ENCODE results near the gene SPATA16.

SPATA16 gene

GRCh38 chr3:172974969-172975368, 166.1 kb downstream of the SPATA16 start:
- Histone ChIP-seq H3K79me2 (ENCODE audit: insufficient read depth, low read length) (no peaks in the 10 kb centered on the region), H3K4me2 (ENCODE audit: low read depth, low read length, poor library complexity, severe bottlenecking) (no peak overlapping the region), H3K4me3 (ENCODE audit: low read length, poor library complexity, severe bottlenecking) (no peak overlapping the region), H4K20me1 (ENCODE audit: insufficient read depth, low read length, poor library complexity, severe bottlenecking) (no peaks in the 10 kb centered on the region), H3K27me3 (ENCODE audit: insufficient read depth, low read length, poor library complexity, severe bottlenecking) (no peaks in the 10 kb centered on the region), H3K36me3 (ENCODE audit: insufficient read depth, low read length) (no peaks in the 10 kb centered on the region), H3F3A (ENCODE audit: low read depth) (no peaks in the 10 kb centered on the region), H3K9me2 (replicated peaks; ENCODE audit: low read depth, low read length) (no peaks in the 10 kb centered on the region), H3K9me3 (ENCODE audit: insufficient read depth, low read depth, low read length) (no peaks in the 10 kb centered on the region), H3K4me1 (ENCODE audit: insufficient read depth, low read length, poor library complexity, severe bottlenecking) (peaks cover 12% of the 10 kb centered on the region), H2AFZ (ENCODE audit: low read length) (no peak overlapping the region), H3K9ac (ENCODE audit: low read depth, low read length, poor library complexity, severe bottlenecking) (no peak overlapping the region)
- TF ChIP-seq EZH2phosphoT487 (IDR thresholded peaks at IDR 0.05; ENCODE audit: borderline replicate concordance) = no peak

DNA sequence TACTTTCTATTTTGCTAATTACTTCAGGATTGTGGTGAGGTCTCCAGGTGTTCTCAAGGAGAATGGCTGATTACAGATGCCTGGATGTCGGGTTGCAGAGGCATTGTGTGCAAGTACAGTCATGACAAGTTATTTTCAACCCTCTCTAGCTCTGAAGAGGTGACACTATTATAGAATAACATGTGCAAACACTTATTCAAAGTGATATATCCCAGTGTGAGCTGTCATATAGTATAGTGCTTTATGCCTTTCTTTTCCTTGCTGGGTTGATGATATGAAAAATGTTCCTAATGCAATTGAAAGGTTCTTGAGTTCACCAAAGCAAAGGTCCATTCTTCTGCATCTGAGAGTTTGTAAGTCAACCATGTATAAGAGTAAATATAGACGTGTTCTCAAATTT, 167.2 kb downstream of the SPATA16 start:
- Histone ChIP-seq H3K27me3 (ENCODE audit: insufficient read depth, low read length, poor library complexity, severe bottlenecking) (no peaks in the 10 kb centered on the region), H3K36me3 (ENCODE audit: insufficient read depth, low read length) (no peaks in the 10 kb centered on the region), H3K4me1 (ENCODE audit: insufficient read depth, low read length, poor library complexity, severe bottlenecking) (peaks cover 12% of the 10 kb centered on the region), H3K9me3 (ENCODE audit: insufficient read depth, low read depth, low read length) (no peaks in the 10 kb centered on the region), H3K4me2 (ENCODE audit: low read depth, low read length, poor library complexity, severe bottlenecking) (peak overlapping the region; percentile 18), H2AFZ (ENCODE audit: low read length) (no peak overlapping the region), H3F3A (ENCODE audit: low read depth) (no peaks in the 10 kb centered on the region), H4K20me1 (ENCODE audit: insufficient read depth, low read length, poor library complexity, severe bottlenecking) (no peaks in the 10 kb centered on the region), H3K4me3 (ENCODE audit: low read length, poor library complexity, severe bottlenecking) (no peak overlapping the region), H3K79me2 (ENCODE audit: insufficient read depth, low read length) (no peaks in the 10 kb centered on the region), H3K9me2 (replicated peaks; ENCODE audit: low read depth, low read length) (no peaks in the 10 kb centered on the region), H3K9ac (ENCODE audit: low read depth, low read length, poor library complexity, severe bottlenecking) (no peak overlapping the region)
- TF ChIP-seq, protein P1, sequence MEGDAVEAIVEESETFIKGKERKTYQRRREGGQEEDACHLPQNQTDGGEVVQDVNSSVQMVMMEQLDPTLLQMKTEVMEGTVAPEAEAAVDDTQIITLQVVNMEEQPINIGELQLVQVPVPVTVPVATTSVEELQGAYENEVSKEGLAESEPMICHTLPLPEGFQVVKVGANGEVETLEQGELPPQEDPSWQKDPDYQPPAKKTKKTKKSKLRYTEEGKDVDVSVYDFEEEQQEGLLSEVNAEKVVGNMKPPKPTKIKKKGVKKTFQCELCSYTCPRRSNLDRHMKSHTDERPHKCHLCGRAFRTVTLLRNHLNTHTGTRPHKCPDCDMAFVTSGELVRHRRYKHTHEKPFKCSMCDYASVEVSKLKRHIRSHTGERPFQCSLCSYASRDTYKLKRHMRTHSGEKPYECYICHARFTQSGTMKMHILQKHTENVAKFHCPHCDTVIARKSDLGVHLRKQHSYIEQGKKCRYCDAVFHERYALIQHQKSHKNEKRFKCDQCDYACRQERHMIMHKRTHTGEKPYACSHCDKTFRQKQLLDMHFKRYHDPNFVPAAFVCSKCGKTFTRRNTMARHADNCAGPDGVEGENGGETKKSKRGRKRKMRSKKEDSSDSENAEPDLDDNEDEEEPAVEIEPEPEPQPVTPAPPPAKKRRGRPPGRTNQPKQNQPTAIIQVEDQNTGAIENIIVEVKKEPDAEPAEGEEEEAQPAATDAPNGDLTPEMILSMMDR (conservative IDR thresholded peaks at IDR 0.05; ENCODE audit: low read length) = no peak
- no peak for TF ChIP-seq EZH2phosphoT487 (IDR thresholded peaks at IDR 0.05; ENCODE audit: borderline replicate concordance)

DNA sequence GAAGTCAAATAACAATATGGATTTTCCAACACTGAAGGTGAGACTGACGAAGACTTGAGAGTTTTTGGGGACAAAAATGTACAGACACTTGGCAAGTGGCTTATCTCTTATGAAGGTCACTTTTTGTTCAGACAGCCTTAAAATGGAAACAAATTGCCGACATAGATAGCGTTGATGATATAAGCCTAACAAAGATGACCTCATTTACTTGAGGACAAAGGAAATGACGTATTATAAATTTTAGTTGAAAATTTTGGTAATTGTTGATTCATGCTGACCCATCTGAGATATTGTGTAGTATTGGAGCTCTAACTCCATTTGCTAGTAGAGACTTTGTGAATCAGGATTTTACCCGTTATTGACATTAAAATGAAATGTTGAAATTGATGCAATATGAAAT, 168.3 kb downstream of the SPATA16 start:
- Histone ChIP-seq H3K9ac (ENCODE audit: low read depth, low read length, poor library complexity, severe bottlenecking) (no peak overlapping the region), H4K20me1 (ENCODE audit: insufficient read depth, low read length, poor library complexity, severe bottlenecking) (no peaks in the 10 kb centered on the region), H3K9me3 (ENCODE audit: insufficient read depth, low read depth, low read length) (no peaks in the 10 kb centered on the region), H3K79me2 (ENCODE audit: insufficient read depth, low read length) (no peaks in the 10 kb centered on the region), H3K9me2 (replicated peaks; ENCODE audit: low read depth, low read length) (no peaks in the 10 kb centered on the region), H3K4me1 (ENCODE audit: insufficient read depth, low read length, poor library complexity, severe bottlenecking) (peaks cover 12% of the 10 kb centered on the region), H3K36me3 (ENCODE audit: insufficient read depth, low read length) (no peaks in the 10 kb centered on the region), H3K4me2 (ENCODE audit: low read depth, low read length, poor library complexity, severe bottlenecking) (no peak overlapping the region), H3K4me3 (ENCODE audit: low read length, poor library complexity, severe bottlenecking) (no peak overlapping the region), H3K27me3 (ENCODE audit: insufficient read depth, low read length, poor library complexity, severe bottlenecking) (no peaks in the 10 kb centered on the region), H3F3A (ENCODE audit: low read depth) (no peaks in the 10 kb centered on the region), H2AFZ (ENCODE audit: low read length) (no peak overlapping the region)
- TF ChIP-seq, protein P1 (conservative IDR thresholded peaks at IDR 0.05; ENCODE audit: low read length) = no peak
- no peak for TF ChIP-seq EZH2phosphoT487 (IDR thresholded peaks at IDR 0.05; ENCODE audit: borderline replicate concordance)

DNA sequence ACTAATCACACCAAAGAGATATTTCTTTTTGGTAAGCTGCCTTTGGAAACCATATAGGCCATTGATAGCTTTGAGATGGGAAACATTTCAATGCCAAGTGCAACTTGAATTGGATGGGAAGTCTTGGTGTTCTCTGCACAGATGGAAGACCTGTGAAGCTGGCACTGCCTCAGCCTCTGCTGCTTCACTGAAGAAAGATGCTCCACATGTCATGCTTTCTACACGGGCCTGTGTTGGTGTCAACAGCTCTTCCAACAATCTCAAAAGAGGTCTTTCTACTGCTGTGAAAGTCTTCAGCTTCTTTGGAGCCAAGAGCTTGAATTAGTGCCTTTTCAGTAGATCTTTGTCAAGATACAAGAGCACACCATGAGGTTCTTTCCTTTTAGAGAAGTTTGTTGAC, 169.0 kb downstream of the SPATA16 start:
- Histone ChIP-seq H3K9me2 (replicated peaks; ENCODE audit: low read depth, low read length) (no peaks in the 10 kb centered on the region), H4K20me1 (ENCODE audit: insufficient read depth, low read length, poor library complexity, severe bottlenecking) (no peaks in the 10 kb centered on the region), H3K79me2 (ENCODE audit: insufficient read depth, low read length) (no peaks in the 10 kb centered on the region), H3K4me2 (ENCODE audit: low read depth, low read length, poor library complexity, severe bottlenecking) (no peak overlapping the region), H2AFZ (ENCODE audit: low read length) (no peak overlapping the region), H3K9me3 (ENCODE audit: insufficient read depth, low read depth, low read length) (no peaks in the 10 kb centered on the region), H3K27me3 (ENCODE audit: insufficient read depth, low read length, poor library complexity, severe bottlenecking) (no peaks in the 10 kb centered on the region), H3K9ac (ENCODE audit: low read depth, low read length, poor library complexity, severe bottlenecking) (no peak overlapping the region), H3K36me3 (ENCODE audit: insufficient read depth, low read length) (no peaks in the 10 kb centered on the region), H3K4me1 (ENCODE audit: insufficient read depth, low read length, poor library complexity, severe bottlenecking) (peaks cover 12% of the 10 kb centered on the region), H3K4me3 (ENCODE audit: low read length, poor library complexity, severe bottlenecking) (no peak overlapping the region), H3F3A (ENCODE audit: low read depth) (no peaks in the 10 kb centered on the region)
- TF ChIP-seq EZH2phosphoT487 (IDR thresholded peaks at IDR 0.05; ENCODE audit: borderline replicate concordance) = no peak
- TF ChIP-seq, protein P1 (conservative IDR thresholded peaks at IDR 0.05; ENCODE audit: low read length) = no peak

Measured in Loucy (cell line).